GM19023 (cell line): ENCODE data around the gene SLC29A2.
"Not testable (repeated sequence)": the region's sequence is repeated elsewhere in the genome, so short reads cannot be mapped to it uniquely, and the experiment has no call there.

ENCODE experiments used
- ATAC-seq: cut with Tn5 transposase; IDR thresholded peaks from one replicate; pipeline ENCODE4 v1.9.1; 2021; ENCODE audit warnings: mild to moderate bottlenecking, moderate library complexity; ENCODE audit not compliant: unreplicated experiment

The SLC29A2 gene

GRCh38 chr11:66350560-66351235 lies 20.9 kb downstream of the SLC29A2 start:
- ATAC-seq: not testable (repeated sequence)

DNA sequence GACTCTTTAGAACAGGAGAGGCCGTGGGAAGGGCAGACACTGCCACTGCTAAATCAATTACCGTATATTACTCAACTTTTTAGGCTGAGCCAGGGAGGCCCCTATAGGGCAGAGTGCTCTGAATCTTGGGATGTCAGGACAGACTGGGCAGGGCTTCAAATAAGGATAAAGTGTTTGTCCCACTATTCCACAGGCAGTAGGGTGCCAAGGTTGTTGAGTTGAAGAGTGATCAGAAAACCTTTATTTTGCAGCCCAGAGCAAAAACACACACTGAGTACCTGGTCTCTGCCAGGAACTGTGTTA lies 22.5 kb downstream of the SLC29A2 start:
- ATAC-seq: no peak

DNA sequence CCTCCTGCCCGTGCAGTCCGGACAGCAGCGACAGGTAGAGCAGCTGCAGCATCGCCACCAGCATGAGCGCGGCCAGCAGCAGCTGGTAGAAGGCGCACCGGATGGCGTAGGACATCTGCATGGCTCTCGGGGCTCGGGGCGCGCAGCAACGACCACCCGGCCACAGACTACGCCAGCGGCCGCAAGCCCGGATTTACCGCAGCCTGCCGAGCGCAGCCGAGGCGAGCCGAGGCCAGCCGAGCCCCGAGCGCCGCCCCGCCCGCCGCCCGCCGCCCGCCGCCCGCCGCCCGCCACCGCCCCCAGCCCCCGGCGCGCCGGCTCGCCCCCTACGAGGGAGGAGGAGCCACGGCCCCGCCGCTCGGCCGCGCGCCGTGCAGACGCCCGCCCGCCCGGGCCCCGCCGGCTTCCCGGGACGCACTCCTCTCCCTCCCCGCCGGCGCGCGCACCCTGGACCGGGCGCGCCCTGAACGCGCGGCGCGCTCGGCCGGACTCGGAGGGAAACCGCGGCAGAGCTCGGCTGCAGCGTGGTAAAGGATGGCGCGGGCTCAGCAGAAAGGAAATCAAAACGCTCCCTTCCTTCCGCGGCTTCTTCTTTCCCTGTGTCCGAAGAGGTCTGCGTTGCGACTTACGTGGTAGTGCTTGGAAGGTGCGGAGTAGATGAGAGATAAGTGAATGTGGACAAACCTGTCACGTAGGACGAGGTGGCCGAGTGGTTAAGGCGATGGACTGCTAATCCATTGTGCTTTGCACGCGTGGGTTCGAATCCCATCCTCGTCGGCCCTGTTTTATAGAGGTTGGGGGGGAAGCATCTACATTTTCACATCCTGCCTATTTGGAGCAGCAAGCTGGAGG lies 23.9 kb downstream of the SLC29A2 start, which contains the start of gene B4GAT1:
TSS of gene B4GAT1 (minus strand) at position 205 of the 852 bp plus-strand sequence. CDS start at position 121, 84 bp downstream.
- ATAC-seq: peak; percentile 41

DNA sequence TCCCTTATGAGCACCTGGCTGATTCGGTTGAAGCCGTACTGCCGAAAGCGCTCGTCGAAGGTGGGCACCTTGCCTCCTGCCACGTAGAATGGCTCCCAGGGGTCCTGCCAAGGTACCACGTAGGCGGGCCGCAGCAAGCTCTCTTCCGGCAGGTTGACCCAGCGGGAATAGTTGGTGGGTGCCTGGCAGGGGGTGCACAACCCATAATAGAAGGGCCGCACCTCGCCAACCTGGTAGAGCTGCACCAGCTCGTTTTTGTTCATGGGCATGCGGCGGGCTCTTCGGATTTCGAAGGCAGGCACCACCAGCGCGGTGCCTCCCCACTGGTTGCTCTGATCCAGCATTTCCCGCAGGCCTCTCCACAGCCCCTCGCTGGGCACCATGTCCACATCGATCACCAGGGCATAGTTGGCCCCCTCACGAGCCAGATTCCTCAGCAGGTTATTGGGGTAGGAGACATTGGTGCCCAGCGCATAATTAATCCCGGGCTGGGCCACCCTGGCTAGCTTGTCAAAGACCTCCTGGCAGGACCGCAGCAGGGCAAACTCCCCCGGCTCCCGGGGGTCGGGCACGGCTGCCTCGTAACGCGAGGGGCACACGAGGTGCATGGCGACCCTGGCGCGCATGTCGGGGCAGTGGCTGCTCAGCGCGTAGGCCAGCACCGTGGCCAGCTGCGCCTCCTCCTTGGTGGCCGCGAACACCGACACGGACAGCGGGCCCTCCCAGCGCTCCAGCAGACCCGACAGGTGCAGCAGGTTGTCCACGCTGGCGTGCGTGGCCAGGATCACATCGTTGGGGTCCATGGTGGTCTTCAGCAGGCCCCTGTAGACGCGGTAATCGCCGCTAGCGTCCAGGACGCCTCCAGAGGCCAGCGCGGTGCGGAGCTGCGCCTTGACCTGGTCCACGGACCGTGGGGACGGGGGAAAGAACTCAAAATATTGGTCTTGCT lies 24.8 kb downstream of the SLC29A2 start:
- no peak for ATAC-seq

- peak; percentile 2 for ATAC-seq
These were observed 26.3 kb downstream of the SLC29A2 start for GRCh38 chr11:66345316-66345649.

GRCh38 chr11:66344550-66345315 lies 26.8 kb downstream of the SLC29A2 start, which contains the start of gene BRMS1:
BRMS1 (minus strand) TSS chr11:66345104; CDS start chr11:66342234, 2,870 bp downstream.
- peak; percentile 60 for ATAC-seq

DNA sequence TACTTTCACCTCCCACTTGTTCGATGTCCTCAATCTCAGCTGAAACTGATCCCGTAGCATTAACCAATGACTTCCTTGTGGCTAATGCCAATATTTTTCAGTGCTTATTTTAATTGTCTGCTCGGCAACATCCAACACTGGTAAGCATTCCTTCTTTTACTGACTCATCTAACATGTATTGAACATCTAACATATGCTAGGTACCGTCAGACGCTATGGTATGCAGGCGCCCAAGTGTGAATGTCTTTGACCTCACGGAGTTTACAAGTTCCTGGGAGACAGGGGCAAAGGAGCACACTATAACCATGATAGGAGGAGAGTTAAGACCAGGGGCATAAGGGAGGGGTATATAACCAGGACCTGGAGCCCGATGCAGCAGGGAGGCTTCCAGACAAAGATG lies 28.4 kb downstream of the SLC29A2 start:
- no peak for ATAC-seq

DNA sequence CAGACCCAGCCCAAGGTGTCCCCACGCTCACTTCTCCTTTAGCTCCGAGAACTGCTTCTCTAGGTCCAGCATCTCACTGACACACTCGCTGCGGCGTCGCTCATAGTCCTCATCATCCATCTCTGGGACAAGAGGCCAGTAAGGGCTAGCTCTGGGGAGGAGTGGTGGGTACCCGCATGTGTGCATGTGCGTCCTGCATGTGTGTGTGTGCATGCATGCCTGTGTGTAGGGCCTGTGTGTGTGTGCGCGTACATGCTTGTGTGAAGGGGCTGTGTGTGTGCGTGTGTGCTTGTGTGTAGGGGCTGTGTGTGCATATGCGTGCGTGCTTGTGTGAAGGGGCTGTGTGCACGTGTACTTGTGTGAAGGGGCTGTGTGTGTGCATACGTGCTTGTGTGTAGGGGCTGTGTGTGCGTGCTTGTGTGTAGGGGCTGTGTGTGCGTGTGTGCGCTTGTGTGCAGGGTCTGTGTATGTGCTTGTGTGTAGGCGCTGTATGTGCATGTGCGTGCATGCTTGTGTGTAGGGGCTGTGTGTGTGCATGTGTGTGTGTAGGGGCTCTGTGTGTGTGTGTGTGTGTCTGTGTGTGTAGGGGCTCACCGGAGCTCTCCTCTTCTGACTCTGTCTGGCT lies 29.9 kb downstream of the SLC29A2 start:
- ATAC-seq: no peak

GRCh38 chr11:66340596-66341501 lies 30.7 kb downstream of the SLC29A2 start:
- ATAC-seq: no peak

DNA sequence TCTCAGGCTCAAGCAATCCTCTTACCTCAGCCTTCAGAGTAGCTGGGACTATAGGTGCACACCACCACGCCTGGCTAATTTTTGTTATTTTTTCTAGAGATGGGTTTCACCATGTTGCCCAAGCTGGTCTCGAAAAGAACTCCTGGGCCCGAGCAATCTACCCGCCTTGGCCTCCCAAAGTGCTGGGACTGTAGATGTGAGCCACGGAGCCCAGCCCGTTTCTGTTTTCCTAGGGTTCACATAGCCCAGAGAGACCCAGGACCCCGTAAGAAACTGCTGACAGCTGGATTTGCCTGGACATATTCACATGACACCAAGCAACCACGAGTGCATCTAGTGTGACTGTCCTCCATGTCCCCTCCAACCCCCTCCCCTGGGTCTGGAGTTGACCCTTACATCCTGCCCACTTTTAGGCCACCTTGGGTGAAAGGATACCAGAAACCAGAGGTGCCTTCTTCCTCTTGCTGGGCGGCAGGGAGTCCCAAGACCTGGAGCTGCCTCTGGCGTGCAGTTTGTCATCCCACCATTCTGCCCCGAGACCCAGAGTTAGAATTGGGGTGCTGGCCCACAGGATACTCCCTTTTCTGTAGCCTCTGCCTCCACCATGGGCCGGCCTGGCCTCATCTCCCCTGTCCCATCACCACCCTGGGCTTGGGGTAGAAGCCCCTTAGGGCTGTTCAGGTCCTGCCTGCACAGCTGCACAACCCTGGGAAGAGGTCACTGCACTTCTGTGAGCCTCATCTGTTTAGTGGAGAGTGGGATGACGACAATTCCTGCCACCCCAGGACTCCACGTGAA lies 31.7 kb downstream of the SLC29A2 start:
- ATAC-seq: no peak

- no peak for ATAC-seq
These were observed 32.3 kb downstream of the SLC29A2 start for GRCh38 chr11:66339162-66339675.

- ATAC-seq: no peak
These were observed 33.0 kb downstream of the SLC29A2 start for GRCh38 chr11:66338276-66339161.

DNA sequence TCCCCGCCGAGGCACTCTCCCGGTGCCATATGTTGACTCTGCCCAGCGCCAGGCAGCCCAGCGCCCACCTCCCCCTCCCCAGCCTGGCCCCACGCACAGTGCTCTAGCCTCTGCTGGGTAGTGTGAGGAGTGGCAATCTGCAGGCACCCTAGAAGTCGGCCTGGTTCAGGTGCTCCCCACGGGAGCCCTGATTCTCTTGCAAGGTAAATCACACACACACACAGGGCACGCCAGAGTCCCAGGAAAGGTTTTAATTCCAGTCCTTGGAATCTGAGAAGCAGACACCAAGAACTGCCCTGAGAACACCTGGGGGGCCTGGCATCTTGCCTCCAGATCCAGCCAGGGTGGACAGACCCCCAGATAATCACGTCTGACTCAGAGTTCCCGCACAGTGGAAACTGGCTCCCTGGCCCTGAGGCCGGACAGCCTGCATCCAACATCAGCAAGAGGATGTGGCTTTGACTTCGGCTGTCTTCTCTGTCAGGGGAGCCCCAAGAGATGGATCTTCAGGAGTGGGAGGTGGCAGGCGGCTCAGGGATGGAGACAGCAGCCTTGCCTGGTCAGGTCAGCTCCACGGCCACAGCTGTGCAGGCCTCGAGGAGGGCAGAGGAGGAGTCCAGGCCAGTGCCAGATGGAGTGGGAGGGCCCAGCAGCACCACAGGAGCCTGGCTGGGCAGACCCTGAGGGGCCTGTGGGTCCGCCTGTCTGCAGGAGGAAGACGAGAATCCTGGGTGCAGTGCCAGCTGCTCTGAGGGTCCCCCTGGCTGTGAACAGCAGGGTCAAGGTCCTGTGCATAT lies 34.3 kb downstream of the SLC29A2 start:
- ATAC-seq: no peak

DNA sequence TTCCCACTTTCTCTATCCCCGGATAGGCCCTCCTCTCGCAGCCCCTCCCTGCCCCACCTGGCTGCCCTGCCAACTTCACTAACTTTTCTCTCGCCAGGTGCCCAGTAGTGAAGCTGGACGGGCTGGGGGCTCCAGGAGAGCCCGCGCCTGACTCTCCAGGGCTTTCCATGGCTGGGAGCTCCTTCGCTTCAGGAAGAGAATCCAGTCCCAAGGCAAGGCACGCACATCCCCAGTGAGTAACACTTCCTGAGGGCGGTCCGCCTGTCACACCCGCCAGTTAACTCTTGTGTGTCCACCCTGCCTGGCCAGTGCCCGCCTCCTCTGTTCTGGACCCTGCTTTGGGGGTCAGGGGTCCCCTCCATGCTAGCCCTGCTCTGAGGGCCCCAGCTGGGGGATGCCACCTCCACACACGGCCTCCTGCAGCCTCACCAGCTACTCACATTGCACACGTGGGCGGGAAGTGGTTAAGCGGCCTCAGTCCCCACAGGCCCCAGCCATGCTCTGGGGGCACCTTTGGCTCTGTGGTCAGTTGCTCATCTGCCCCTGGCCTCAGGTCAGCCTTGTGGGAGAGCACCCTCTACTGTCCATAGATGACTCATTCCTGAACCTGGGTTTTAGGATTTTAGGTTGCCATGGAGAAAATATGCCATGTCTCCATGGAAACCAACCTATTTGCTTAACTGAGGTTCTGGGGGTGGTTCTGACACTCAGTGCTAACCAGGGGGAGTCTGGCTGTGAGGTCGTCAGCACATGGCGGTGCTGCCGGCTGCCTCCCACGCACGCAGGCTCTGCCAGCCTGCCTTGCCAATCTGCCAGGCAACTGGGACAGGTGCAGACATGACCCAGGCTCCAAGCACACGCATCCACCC lies 35.1 kb downstream of the SLC29A2 start, which contains the start of gene RIN1:
TSS of gene RIN1 (minus strand) at position 201 of the 869 bp plus-strand sequence. CDS start at position 169, 32 bp downstream.
- peak; percentile 65 for ATAC-seq
